ENCODE measurements around the gene LBH. TPM values are rescaled to one million over a fixed set of nuclear protein-coding genes. Genes with fewer than 3 reads are reported as not detected.

Gene LBH
- total RNA-seq, 2 donors from 2014 or later: 8.7 to 16.1 TPM

DNA sequence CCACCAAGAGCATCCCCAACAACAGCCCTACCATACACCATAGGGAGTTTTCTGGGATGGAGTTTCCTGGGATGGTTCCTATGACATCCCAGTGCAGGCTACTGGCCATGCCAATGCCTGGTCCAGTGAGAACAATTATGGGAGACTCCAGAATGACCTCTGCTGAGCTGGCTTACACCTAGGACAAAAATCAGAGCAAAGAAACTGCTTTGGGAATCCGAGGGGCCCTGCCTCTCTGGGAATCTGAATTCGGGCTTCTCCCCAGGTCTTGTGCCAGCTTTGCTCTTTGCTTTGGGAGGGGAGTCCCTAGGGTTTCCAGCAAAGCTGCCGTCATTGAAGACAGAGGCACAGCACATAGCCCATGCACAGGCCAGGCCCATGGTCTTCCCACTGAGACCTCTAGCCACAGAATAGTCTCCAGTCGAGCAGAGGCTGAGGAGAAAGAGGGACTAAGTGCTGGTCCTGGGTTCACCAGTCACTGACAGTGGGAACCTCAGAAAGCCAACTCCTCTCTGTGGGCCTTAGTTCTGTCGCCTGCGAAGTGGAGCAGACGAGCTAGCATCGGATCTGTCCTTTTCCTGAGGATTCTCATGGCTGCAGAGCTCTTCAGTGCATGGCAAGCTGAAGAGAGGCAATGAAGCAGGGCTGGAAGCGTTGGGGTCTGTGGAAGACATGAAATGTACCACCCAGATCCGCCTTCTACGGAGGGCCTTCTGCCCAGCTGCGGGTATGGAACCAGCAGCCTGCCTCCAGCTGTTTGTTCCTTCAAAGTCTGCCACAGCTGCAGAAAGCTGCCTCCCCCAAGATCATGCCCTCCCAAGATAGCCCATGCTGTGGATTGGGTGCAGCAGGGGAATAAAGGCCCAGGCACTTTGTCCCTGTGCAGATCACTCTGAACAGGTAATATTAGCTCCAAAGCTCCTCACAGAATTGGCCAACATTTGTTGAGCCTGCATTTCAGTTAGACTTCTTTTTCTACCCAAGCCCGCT is 11.2 kb upstream of the LBH start:
- Histone ChIP-seq H3K27ac (no peak overlapping the region), H3K27me3 (no peaks in the 10 kb centered on the region), H3K4me3 (no peak overlapping the region), H3K4me1 (no peaks in the 10 kb centered on the region), H3K9ac (ENCODE audit: low read depth in 2 of 2, low read length in 2 of 2) (no peak overlapping the region), H3K36me3 (no peaks in the 10 kb centered on the region), H3K9me3 (no peaks in the 10 kb centered on the region)
- intact Hi-C loops (cut with DNase I): no loop called here
- TF ChIP-seq, protein P1, sequence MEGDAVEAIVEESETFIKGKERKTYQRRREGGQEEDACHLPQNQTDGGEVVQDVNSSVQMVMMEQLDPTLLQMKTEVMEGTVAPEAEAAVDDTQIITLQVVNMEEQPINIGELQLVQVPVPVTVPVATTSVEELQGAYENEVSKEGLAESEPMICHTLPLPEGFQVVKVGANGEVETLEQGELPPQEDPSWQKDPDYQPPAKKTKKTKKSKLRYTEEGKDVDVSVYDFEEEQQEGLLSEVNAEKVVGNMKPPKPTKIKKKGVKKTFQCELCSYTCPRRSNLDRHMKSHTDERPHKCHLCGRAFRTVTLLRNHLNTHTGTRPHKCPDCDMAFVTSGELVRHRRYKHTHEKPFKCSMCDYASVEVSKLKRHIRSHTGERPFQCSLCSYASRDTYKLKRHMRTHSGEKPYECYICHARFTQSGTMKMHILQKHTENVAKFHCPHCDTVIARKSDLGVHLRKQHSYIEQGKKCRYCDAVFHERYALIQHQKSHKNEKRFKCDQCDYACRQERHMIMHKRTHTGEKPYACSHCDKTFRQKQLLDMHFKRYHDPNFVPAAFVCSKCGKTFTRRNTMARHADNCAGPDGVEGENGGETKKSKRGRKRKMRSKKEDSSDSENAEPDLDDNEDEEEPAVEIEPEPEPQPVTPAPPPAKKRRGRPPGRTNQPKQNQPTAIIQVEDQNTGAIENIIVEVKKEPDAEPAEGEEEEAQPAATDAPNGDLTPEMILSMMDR (IDR thresholded peaks at IDR 0.05): no peak
- no peak for DNase-seq

- intact Hi-C loops (cut with DNase I): no loop called here
- H3K4me1 ChIP-seq: no peaks in the 10 kb centered on the region
These were observed 9.8 kb upstream of the LBH start for GRCh38 chr2:30221531-30221930.

DNA sequence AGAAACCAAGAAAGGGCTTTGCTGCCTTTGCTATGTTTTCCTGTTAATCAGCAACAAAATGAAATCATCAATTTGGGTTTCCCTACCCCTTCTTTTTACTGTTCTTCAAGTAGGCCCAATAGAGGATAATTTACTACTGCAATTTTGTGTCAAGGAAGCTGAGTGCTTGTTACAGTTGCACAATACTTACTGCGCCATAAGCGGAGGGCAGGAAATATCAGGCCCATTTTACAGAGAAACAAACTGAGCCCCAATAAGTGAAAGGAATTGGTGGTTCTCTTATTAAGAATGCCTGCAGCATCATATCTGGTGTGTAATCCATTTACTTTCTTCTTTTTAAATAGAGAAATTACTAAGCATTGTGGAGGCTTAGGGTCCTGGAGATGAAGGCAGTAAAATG is 9.3 kb upstream of the LBH start:
- no peaks in the 10 kb centered on the region for H3K36me3 ChIP-seq
- no peaks in the 10 kb centered on the region for H3K27me3 ChIP-seq
- TF ChIP-seq, protein P1 (IDR thresholded peaks at IDR 0.05): no peak
- no peak overlapping the region for H3K4me3 ChIP-seq
- no peak overlapping the region for H3K27ac ChIP-seq
- no peak overlapping the region for H3K9ac ChIP-seq (ENCODE audit: low read depth in 2 of 2, low read length in 2 of 2)
- no peaks in the 10 kb centered on the region for H3K4me1 ChIP-seq
- intact Hi-C loops (cut with DNase I): no loop called here
- no peak for DNase-seq
- H3K9me3 ChIP-seq: no peaks in the 10 kb centered on the region

More at GRCh38 chr2:30221531-30221930, 9.8 kb upstream of the LBH start:
- H3K36me3 ChIP-seq: no peaks in the 10 kb centered on the region
- H3K9me3 ChIP-seq: no peaks in the 10 kb centered on the region
- no peak overlapping the region for H3K27ac ChIP-seq
- TF ChIP-seq, protein P1 (IDR thresholded peaks at IDR 0.05): no peak
- no peak for DNase-seq
- H3K9ac ChIP-seq (ENCODE audit: low read depth in 2 of 2, low read length in 2 of 2): no peak overlapping the region
- no peaks in the 10 kb centered on the region for H3K27me3 ChIP-seq
- H3K4me3 ChIP-seq: no peak overlapping the region

DNA sequence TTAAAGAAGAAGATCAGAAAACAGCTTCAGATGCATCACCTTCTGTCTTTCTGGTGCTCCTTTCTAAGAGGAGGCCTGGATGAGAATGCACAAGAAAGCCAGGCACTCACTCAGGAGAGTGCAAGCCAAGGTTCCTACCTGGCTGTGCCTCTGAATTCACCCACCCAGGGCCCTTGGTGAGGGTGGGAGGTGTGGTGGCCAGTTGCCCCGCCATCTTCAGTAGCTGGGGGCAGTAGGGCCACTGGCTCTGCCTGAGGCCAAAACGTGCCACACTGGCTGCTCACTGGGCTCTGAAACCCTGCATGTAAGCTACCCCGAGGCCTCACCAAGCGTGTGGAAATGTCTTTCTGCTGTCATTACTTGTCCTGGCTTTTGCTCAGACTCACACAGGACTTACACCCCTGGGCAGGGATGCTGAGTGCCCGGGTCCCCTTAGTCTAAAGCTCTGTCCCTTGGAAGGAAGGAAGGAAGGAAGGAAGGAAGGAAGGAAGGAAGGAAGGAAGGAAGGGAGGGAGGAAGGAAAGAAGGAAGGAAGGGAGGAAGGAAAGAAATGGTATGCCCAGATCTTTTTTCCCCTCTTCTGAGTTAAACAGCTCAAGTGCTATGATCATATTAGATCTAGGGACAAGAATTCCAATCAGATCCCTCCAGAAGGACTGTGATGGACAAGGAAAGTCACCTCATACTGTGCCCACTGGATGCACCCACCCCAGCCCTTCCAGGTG is 8.5 kb upstream of the LBH start:
- H3K36me3 ChIP-seq: no peaks in the 10 kb centered on the region
- no peak overlapping the region for H3K9ac ChIP-seq (ENCODE audit: low read depth in 2 of 2, low read length in 2 of 2)
- TF ChIP-seq, protein P1 (IDR thresholded peaks at IDR 0.05): no peak
- H3K4me3 ChIP-seq: no peak overlapping the region
- DNase-seq: no peak
- no peaks in the 10 kb centered on the region for H3K9me3 ChIP-seq
- intact Hi-C loops (cut with DNase I): no loop called here
- no peak overlapping the region for H3K27ac ChIP-seq
- no peaks in the 10 kb centered on the region for H3K27me3 ChIP-seq
- H3K4me1 ChIP-seq: no peaks in the 10 kb centered on the region

DNA sequence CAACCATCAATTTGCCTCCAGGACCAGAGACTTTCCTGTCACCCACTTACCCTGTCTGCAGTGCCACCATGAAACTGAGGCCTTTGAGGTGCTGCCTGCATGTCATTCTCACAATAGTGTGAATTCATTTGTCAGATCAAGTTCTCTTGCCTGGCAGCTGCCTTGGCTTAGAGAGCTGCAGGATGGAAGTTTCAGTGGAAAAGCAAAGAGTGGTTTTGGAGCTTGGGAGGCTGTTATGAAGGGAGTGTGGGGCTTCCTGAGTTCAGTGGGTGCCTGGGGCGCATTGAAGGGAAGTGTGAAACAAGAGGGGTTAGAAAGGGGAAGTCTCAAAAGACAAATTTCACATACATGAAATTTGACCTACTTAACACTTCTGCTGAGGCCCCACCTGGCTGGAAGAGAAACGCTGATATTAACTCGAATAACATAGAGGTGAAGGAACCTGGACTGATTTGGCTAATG is 7.9 kb upstream of the LBH start:
- TF ChIP-seq, protein P1 (IDR thresholded peaks at IDR 0.05): no peak
- no peaks in the 10 kb centered on the region for H3K27me3 ChIP-seq
- H3K4me3 ChIP-seq: no peak overlapping the region
- no peak overlapping the region for H3K9ac ChIP-seq (ENCODE audit: low read depth in 2 of 2, low read length in 2 of 2)
- H3K27ac ChIP-seq: no peak overlapping the region
- no peaks in the 10 kb centered on the region for H3K36me3 ChIP-seq
- DNase-seq: no peak
- intact Hi-C loops (cut with DNase I): no loop called here
- no peaks in the 10 kb centered on the region for H3K4me1 ChIP-seq
- no peaks in the 10 kb centered on the region for H3K9me3 ChIP-seq

Measured in colonic mucosa (tissue), 4 donors.